HepG2 (cell line): ENCODE measurements around the gene FAM124A.

Source experiments
- BORCS8-MEF2B ChIP-seq: sonication (generic); formaldehyde crosslinking; IDR thresholded peaks from 2 replicates; pipeline ENCODE4 v1.8.0; 2022; ENCODE audit warnings: mild to moderate bottlenecking, missing genetic modification reagents
- JUNB ChIP-seq: sonication (generic); formaldehyde crosslinking; IDR thresholded peaks from 2 replicates; pipeline ENCODE4 v1.8.0; 2022; ENCODE audit warnings: missing genetic modification reagents, mild to moderate bottlenecking, borderline replicate concordance
- KLF16 ChIP-seq, 2 experiments: sonication (generic) in 1 of 2; formaldehyde crosslinking in 1 of 2; IDR thresholded peaks; 2 replicates each; pipeline versions ENCODE4 v1.6.1 to v1.8.0; 2016 to 2023; ENCODE audit warnings: missing genetic modification reagents in 2 of 2, missing compliant biosample characterization in 1 of 2
- NR2F6 ChIP-seq, 2 experiments: IDR thresholded peaks; 2 replicates each; pipeline ENCODE4 v1.6.1; 2016; ENCODE audit warnings: antibody characterized with exemption in 1 of 2, mild to moderate bottlenecking in 1 of 2
- PHF20 ChIP-seq: sonication (generic); formaldehyde crosslinking; IDR thresholded peaks from 2 replicates; pipeline ENCODE4 v1.5.0; 2020; ENCODE audit warnings: mild to moderate bottlenecking, missing genetic modification reagents
- ZBTB33 ChIP-seq: sonication (generic); formaldehyde crosslinking; IDR thresholded peaks from 2 replicates; pipeline ENCODE4 v1.4.0; 2020; ENCODE audit warnings: missing genetic modification reagents
- ZBTB44 ChIP-seq: sonication (generic); formaldehyde crosslinking; IDR thresholded peaks from 2 replicates; pipeline ENCODE4 v1.4.0; 2020; ENCODE audit warnings: missing genetic modification reagents
- ZBTB7B ChIP-seq: sonication (generic); formaldehyde crosslinking; IDR thresholded peaks from 2 replicates; pipeline ENCODE4 v1.4.0; 2020; ENCODE audit warnings: missing genetic modification reagents
- ZNF709 ChIP-seq: sonication (generic); formaldehyde crosslinking; IDR thresholded peaks from 2 replicates; pipeline ENCODE4 v1.5.0; 2020; ENCODE audit warnings: mild to moderate bottlenecking, missing genetic modification reagents

DNA sequence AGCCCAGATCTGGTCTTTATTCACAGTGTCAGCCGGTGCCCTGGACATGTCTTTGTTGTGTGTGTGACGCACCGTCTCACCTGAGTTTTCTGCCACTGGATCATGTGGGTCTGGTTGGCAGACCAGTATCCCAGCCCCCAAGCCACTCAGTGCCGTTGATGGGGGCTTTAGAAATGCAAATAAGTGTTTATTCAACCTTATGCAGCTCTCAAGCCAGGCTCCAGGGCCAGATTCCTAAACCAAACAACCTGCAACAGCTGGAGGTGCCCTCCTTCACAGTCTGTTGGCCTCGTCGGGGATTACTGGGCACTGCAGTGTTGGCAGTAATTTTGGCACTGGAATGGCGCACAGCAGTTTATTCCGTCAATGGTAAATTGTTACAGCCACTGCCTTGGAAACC is 21.6 kb downstream of the FAM124A start:
- no peak for TF ChIP-seq NR2F6 (IDR thresholded peaks at IDR 0.05)
- no peak for TF ChIP-seq NR2F6 (CRISPR knock-in tag; IDR thresholded peaks at IDR 0.05)
- no peak for TF ChIP-seq ZNF709 (CRISPR knock-in tag)
- TF ChIP-seq PHF20 (CRISPR knock-in tag) = no peak
- TF ChIP-seq ZBTB33 (CRISPR knock-in tag) = no peak
- no peak for TF ChIP-seq ZBTB7B (CRISPR knock-in tag)
- no peak for TF ChIP-seq BORCS8-MEF2B (CRISPR knock-in tag)
- no peak for TF ChIP-seq ZBTB44 (CRISPR knock-in tag)
- TF ChIP-seq KLF16 (CRISPR knock-in tag; IDR thresholded peaks at IDR 0.05) = no peak
- TF ChIP-seq JUNB (CRISPR knock-in tag) = no peak
